ENCODE data around the gene EEF1B2.

DNA sequence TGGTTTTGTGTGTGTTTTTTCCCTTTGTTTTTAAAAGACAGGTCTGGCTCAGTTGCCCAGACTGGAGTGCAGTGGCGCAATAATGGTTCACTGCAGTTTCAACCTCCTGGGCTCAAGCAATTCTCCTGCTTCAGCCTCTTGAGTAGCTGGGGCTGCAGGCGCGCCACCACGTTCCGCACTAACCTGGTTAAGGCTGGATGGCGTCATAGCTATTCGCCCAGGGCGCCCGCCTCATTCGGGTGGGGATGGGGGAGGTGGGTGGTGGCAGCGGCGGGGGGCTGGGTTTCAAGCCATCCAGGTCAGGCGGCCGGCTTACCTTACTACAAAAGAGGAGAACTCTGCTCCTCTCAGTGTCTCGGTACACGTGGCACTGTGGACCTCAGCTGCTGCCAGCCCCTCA lies 42.8 kb downstream of the EEF1B2 start:
- TF ChIP-seq, protein P1, sequence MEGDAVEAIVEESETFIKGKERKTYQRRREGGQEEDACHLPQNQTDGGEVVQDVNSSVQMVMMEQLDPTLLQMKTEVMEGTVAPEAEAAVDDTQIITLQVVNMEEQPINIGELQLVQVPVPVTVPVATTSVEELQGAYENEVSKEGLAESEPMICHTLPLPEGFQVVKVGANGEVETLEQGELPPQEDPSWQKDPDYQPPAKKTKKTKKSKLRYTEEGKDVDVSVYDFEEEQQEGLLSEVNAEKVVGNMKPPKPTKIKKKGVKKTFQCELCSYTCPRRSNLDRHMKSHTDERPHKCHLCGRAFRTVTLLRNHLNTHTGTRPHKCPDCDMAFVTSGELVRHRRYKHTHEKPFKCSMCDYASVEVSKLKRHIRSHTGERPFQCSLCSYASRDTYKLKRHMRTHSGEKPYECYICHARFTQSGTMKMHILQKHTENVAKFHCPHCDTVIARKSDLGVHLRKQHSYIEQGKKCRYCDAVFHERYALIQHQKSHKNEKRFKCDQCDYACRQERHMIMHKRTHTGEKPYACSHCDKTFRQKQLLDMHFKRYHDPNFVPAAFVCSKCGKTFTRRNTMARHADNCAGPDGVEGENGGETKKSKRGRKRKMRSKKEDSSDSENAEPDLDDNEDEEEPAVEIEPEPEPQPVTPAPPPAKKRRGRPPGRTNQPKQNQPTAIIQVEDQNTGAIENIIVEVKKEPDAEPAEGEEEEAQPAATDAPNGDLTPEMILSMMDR (IDR thresholded peaks at IDR 0.05) = no peak
- TF ChIP-seq POLR2AphosphoS5 (IDR thresholded peaks at IDR 0.05) (no peak), POLR2A (IDR thresholded peaks at IDR 0.05) (no peak)
